Iris pigment epithelial cell (primary cell): ENCODE results near the gene SYNGR2.

Experiments
- DNase-seq: peaks from one replicate; pipeline ENCODE4 v3.0.0-alpha.2; 2011; ENCODE audit warnings: low read depth

Gene SYNGR2

DNA sequence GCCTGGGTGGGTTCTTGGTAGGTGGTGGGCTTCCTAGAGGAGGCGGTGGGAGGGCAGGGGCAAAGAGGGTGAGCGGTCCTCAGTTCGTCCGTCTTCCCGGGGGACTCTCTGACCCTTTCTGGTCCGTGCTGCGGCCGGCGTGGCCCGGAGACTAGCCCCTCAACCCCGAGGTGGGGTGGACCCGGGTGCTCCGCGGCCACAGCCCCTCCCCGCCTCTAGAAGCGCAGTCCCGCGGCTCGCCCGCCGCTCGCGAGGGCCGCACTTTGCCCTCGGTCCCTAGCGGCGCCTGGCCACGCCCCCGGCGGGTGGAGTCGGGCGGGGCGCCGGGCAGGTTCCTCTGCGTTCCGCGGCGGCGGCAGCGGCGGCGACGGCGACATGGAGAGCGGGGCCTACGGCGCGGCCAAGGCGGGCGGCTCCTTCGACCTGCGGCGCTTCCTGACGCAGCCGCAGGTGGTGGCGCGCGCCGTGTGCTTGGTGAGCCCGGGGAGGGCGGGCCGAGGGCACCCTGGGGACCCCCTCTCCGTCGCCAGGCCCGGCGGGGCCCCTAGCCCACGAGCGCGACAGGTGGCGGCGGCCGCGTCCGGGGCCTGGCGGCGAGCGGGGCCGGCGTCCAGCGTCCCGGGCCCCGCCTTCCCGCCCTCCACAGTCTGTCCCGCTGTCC lies at the start of gene SYNGR2:
SYNGR2 (plus strand) TSS at position 340 of the 661 bp plus-strand sequence; CDS start at position 376, 36 bp downstream.
- DNase-seq: peak; percentile 35

- no peak for DNase-seq
These were observed 49.6 kb upstream of the SYNGR2 start for GRCh38 chr17:78118801-78119241.

DNA sequence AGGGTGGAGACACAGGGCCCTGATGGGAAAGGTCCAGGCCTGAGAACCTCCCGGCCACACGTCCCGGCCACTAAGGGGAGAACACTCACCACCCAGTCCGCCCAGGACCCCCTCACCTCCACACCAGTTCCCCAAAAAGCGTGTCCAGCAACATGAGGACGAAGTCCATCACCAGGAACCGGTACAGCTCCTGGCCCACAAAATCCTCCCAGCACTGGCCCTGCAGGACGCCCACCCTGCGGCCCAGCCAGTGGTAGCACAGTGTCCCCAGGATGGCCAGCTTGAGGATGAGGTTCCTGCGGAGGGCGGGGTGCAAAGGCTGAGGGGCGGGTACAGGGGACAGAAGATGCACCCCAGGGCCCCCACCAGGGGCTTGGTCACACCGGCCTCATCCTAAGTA lies 47.8 kb upstream of the SYNGR2 start:
- DNase-seq: no peak

GRCh38 chr17:78120971-78121800 lies 47.2 kb upstream of the SYNGR2 start:
- DNase-seq: no peak

GRCh38 chr17:78121801-78122215 lies 46.6 kb upstream of the SYNGR2 start:
- DNase-seq: no peak

GRCh38 chr17:78122216-78122930 lies 46.0 kb upstream of the SYNGR2 start:
- no peak for DNase-seq

- DNase-seq: no peak
These were observed 45.5 kb upstream of the SYNGR2 start for GRCh38 chr17:78122931-78123249.

- DNase-seq: no peak
These were observed 45.0 kb upstream of the SYNGR2 start for GRCh38 chr17:78123258-78123929.

- no peak for DNase-seq
These were observed 44.1 kb upstream of the SYNGR2 start for GRCh38 chr17:78124081-78124835.

GRCh38 chr17:78124836-78125137 lies 43.6 kb upstream of the SYNGR2 start:
- DNase-seq: no peak

DNA sequence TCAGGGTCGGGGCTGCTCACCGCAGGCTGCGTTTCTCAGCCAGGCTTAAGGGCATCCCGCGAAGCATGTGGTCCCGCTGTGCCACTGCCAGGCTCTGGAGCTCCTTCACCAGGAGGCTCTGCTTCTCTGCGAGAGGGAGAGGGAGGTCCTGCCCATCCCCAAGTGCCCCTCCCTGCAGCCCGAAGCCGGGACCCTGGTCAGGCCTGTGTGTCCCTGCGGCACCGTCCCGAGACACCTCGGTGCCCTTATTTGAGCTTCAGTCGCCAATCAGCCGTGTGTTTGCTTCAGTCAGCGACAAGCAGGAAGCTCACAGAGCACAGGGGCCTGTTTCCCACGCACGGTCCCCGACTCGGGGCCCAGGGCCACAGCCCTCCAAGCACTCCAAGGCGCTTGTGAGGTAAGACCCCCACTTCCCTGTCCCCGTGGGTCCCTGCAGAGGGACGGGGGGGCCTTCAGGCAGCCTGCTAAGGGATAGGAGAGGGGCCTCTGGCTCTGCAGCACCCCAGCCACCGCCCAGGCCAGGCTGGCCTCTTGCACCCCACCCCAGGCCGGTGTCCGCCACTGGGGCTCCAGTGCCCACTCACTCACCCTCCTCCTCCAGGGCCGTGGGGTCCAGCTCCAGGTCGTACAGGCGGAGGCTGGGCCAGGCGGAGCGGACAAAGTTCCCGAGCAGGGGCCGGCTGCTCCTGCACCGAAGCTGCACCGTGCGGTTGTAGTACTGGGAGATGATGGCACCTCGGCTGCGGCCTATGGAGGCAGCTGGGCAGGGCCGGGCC lies 43.1 kb upstream of the SYNGR2 start:
- DNase-seq: no peak

DNA sequence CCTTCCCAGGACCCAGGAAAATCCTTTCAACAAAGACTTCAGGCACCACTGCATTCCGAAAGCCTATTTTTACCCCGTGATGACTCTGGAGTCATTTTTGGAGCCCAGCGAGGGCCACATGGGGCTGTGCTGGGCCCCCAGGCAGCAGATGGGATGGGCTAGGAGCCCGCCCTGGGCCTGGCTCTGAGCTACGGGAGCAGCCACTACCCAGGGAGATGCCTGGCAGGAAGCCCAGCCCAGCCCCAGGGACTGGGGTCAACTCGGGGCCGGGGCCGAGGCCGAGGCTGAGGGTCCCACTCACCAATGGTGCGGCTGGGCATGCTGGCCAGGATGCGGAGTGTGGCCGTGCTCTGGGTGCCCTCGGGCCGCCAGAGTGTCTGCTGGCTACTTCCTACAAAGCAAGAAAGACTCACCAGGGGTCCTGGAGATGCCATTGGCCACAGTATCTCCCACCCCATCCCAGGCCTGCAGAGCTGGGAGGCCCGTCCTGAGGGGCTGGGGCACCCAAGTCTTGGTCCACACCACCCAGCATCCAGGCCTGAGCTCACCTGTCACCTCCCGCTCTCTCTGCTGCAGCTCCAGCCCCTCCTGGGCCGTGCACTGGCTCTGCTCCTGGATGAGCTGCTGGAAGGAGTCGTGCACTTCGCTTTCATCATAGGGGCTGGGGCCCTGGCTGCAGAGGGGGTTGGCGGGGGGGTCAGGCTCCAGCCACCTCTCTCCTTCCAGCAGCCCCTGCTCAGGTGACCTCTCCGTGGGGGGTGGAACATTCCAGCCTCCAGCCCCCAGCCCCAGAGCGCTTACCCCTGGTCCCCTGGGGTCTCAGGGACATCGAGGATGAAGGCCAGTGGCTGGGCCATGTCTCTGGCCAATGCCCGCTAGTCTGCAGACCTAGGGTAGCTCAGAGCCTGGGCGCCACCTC lies 42.1 kb upstream of the SYNGR2 start:
- DNase-seq: no peak

DNA sequence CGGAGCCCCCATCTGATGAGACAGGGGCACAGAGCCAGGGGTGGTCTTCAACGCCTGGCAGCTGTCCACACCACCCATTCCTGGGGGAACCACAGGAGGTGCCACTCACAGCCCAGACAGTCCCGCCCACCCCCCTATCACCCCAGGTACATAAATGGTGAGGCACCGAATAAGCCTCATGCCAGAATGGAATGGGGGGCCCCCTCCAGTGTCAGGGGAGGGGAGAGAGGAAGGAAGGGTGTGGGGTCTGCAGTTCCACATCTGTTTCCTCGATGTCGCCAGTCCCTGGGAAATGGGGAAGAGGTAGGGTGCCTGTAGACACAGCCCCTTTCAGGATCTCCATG lies 41.5 kb upstream of the SYNGR2 start:
- no peak for DNase-seq

GRCh38 chr17:78127239-78127887 lies 41.0 kb upstream of the SYNGR2 start:
- no peak for DNase-seq

- no peak for DNase-seq
These were observed 40.4 kb upstream of the SYNGR2 start for GRCh38 chr17:78127888-78128550.

DNA sequence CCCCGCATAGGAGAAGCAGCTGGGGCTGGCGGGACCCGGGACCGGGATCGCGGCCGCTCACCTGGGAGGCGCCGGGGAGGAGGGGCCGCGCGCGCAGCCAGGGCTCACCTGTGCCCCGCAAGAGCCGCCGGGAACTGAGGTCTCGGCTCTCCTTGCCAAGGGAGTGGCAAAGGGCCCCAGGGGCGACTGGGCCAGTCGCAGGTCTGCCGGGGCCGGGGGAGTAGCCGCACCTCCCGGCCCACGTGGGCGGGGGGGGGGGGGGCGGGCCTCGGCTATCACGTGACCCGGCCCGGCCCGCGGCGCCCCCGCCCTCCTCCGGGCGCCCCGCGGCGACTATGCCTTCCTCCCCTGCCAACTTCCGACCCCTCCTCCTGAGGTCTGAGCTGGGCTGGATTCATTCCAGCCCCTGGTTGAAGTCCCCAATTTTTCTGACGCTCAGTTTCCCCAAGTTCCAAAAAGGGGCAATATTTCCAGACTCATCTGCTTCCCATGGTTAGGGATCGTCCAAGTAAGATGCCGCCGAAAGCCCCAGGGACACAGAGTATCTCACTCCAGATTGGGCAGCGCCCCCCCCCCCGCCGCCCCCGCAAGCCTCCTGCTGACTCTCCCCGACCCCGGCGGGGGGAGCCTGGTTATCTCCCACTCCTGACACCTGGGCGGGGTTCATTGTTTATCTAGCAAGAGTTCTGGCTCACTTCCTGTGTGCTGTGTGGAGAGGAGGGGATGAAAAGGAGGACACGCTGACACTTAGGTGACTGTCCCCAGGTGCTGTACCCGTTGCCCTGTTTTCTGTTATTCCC lies 39.6 kb upstream of the SYNGR2 start, which contains the start of gene TMC6:
TMC6 (minus strand) TSS at position 205 of the 800 bp plus-strand sequence. CDS start 1,923 bp downstream, outside the sequence.
- DNase-seq: no peak

DNA sequence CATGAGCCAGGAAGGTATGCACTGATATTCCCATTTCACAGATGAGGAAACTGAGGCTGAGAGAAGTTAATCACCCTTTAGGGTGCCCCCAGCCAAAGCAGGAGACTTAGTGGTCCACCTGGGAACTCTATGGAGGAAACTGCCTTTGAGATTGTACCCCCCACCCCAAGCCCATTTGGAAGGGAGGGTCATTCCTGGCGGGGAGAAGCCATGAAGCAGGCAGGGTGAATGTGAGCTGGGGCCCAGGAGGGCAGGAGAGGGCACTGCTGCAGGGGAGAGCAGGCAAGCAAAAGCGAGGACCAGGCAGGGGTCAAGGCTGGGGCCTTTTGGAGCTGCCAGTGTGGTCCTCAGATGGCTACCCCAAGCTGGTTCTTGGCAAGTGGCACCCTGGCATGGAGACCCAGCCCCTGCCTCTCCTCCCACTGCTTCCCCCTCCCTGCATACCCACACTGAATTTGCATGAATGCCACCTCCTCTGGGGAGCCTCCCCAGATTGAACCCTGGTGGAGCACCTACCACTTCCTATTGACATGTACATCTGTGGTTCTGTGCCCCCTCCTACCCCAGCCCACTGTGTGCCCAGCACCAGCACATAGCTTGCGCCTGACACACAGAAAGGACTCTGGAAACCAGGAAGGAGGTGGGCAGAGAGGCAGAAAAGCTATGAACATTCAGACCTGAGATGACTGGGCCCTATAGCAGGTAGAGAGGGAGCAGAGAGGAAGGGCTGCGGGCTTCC lies 38.9 kb upstream of the SYNGR2 start:
- no peak for DNase-seq
